K562 (cell line): ENCODE results near the gene BIN1. TPM values are rescaled to one million over a fixed set of nuclear protein-coding genes. Genes with fewer than 3 reads are reported as not detected.

Experiments used
- ATAC-seq: fragments of 200-7000 bp; cut with Tn5 transposase; 3 replicates; pipeline ENCODE4 v1.9.1; 2020; ENCODE audit warnings: moderate library complexity
- BruUV-seq: library from RNA; stranded (reverse); fragments of 400-500 nt; replicated peaks from 2 replicates; lab custom pipeline; 2021; lab: Mats Ljungman, UMichigan
- CTCF ChIA-PET: fragments of 300-600 bp; formaldehyde crosslinking; extraction: SDS; loops from one replicate; lab custom pipeline; 2021; ENCODE audit warnings: low intra/inter-chr PET ratio; lab: Yijun Ruan, JAX
- POLR2A ChIA-PET: fragments of 300-600, 350-650 bp; sonication (Branson Sonifier 250); formaldehyde crosslinking; extraction: SDS; loops from one replicate; lab custom pipeline; 2021; ENCODE audit warnings: antibody characterized with exemption, inconsistent platforms; lab: Yijun Ruan, JAX
- DNase-seq, 4 experiments: peaks; one replicate each; pipeline versions ENCODE4 v3.0.0 to v3.0.0-alpha.2; 2011 to 2018; ENCODE audit warnings: low spot score in 3 of 4, mixed read lengths in 3 of 4; ENCODE audit errors: extremely low read depth in 1 of 4
- FAIRE-seq: peaks from 2 replicates; lab custom pipeline; 2011; peaks lifted over from hg19 to GRCh38; lab: Jason Lieb, UNC
- H2AFZ ChIP-seq: 2 replicates; pipeline ENCODE4 v1.6.0; 2011; ENCODE audit warnings: low read depth, low read length, control low read depth, inconsistent platforms
- H3K27ac ChIP-seq: fragments of 200-600 bp; 3 replicates; pipeline ENCODE4 v1.8.0; 2011; ENCODE audit warnings: low read depth, mild to moderate bottlenecking, control low read depth, inconsistent platforms, low read length, moderate library complexity, mixed read lengths; ENCODE audit errors: extremely low read depth
- H3K27me3 ChIP-seq, 2 experiments: fragments of 300-600 bp in 1 of 2; 2 replicates in 1 of 2; 3 replicates in 1 of 2; pipeline versions ENCODE4 v1.6.0 to v1.8.0; 2011; ENCODE audit warnings: inconsistent platforms in 2 of 2, low read length in 2 of 2, mild to moderate bottlenecking in 1 of 2, mixed read lengths in 1 of 2, moderate library complexity in 1 of 2; ENCODE audit not compliant: control insufficient read depth in 2 of 2, insufficient read depth in 2 of 2
- H3K36me3 ChIP-seq: fragments of 300-600 bp; 3 replicates; pipeline ENCODE4 v1.8.0; 2011; ENCODE audit warnings: mild to moderate bottlenecking, low read length, inconsistent platforms; ENCODE audit not compliant: control insufficient read depth, insufficient read depth
- H3K4me1 ChIP-seq, 2 experiments: fragments of 200-600 bp in 1 of 2; replicated peaks in 1 of 2; 2 replicates in 1 of 2; 3 replicates in 1 of 2; pipeline versions ENCODE4 v1.5.1 to v1.8.0; 2011; ENCODE audit warnings: inconsistent platforms in 2 of 2, low read length in 2 of 2, mild to moderate bottlenecking in 1 of 2, mixed read lengths in 1 of 2, moderate library complexity in 1 of 2; ENCODE audit not compliant: control insufficient read depth in 2 of 2, insufficient read depth in 2 of 2
- H3K4me2 ChIP-seq: 2 replicates; pipeline ENCODE4 v1.6.1; 2011; ENCODE audit warnings: low read length, control low read depth, inconsistent platforms, mixed read lengths; ENCODE audit not compliant: insufficient read depth
- H3K4me3 ChIP-seq: fragments of 200-600 bp; sonication (generic), shearing (Covaris generic); 2 replicates; pipeline ENCODE4 v1.5.1; 2016; ENCODE audit warnings: control low read depth, inconsistent platforms
- H3K79me2 ChIP-seq: fragments of 200-600 bp; 3 replicates; pipeline ENCODE4 v1.8.0; 2011; ENCODE audit warnings: low read length, inconsistent platforms; ENCODE audit not compliant: control insufficient read depth, insufficient read depth
- H3K9ac ChIP-seq, 2 experiments: 2 replicates each; pipeline versions ENCODE4 v1.6.0 to v1.6.1; 2011; ENCODE audit warnings: low read depth in 2 of 2, low read length in 2 of 2, control low read depth in 1 of 2, inconsistent platforms in 1 of 2, mild to moderate bottlenecking in 1 of 2, mixed read lengths in 1 of 2; ENCODE audit not compliant: insufficient read depth in 1 of 2
- H3K9me1 ChIP-seq: one replicate; pipeline ENCODE4 v1.6.0; 2011; ENCODE audit warnings: inconsistent platforms, mild to moderate bottlenecking, low read length, moderate library complexity; ENCODE audit not compliant: control insufficient read depth, insufficient read depth
- H3K9me3 ChIP-seq: replicated peaks from 2 replicates; pipeline ENCODE4 v1.5.1; 2011; ENCODE audit warnings: low read depth, low read length, inconsistent platforms; ENCODE audit not compliant: control insufficient read depth, insufficient read depth
- H4K20me1 ChIP-seq: replicated peaks from 2 replicates; pipeline ENCODE4 v1.6.1; 2011; ENCODE audit warnings: low read length, inconsistent platforms, mixed read lengths; ENCODE audit not compliant: control insufficient read depth, insufficient read depth
- CXXC5 ChIP-seq: fragments of 250-450 bp; sonication (Bioruptor Pico); IDR thresholded peaks from 2 replicates; pipeline ENCODE4 v1.8.0; 2022; ENCODE audit warnings: inconsistent platforms, mild to moderate bottlenecking, moderate library complexity
- HNRNPK ChIP-seq: fragments of 200-400 bp; formaldehyde crosslinking; IDR thresholded peaks from one replicate; pipeline ENCODE4 v1.6.1; 2018; ENCODE audit warnings: mild to moderate bottlenecking, low read depth, low read length; ENCODE audit not compliant: poor library complexity, severe bottlenecking
- SIN3B ChIP-seq: fragments of 450-650 bp; IDR thresholded peaks from 2 replicates; pipeline ENCODE4 v1.6.1; 2017; ENCODE audit warnings: low read depth, mild to moderate bottlenecking, moderate library complexity
- SPI1 ChIP-seq: IDR thresholded peaks from 2 replicates; pipeline ENCODE4 v1.6.1; 2011; ENCODE audit warnings: low read depth, low read length, control low read depth, borderline replicate concordance
- ZNF3 ChIP-seq: fragments of 250-450 bp; sonication (Bioruptor Pico); IDR thresholded peaks from 2 replicates; pipeline ENCODE4 v1.5.0; 2021; ENCODE audit warnings: mild to moderate bottlenecking, moderate library complexity
- WGBS: fragments of 100-300 bp; shearing (Covaris generic); methylation state at CpG from one replicate; pipeline ENCODE4 v1.1.6; 2016; ENCODE audit warnings: low coverage, mixed read lengths; ENCODE audit not compliant: insufficient coverage; ENCODE audit errors: missing lambda C conversion rate; 5-methylcytosine and 5-hydroxymethylcytosine counted together
- in situ Hi-C: fragments of 300-500 bp; cut with MboI; formaldehyde crosslinking; loops from 4 replicates; pipeline ENCODE4 v1.15.0; 2018; ENCODE audit warnings: inconsistent platforms, mixed read lengths
- intact Hi-C: fragments of 100-400 bp; cut with micrococcal nuclease; formaldehyde crosslinking; loops from 2 replicates; pipeline ENCODE4 v1.14.2; 2022
- polyA plus RNA-seq, 8 experiments: library from polyadenylated mRNA; depleted of rRNA in 4 of 8; stranded (reverse) in 5 of 8; unstranded in 3 of 8; fragments of >200 nt; fragmentation: Nextera tagmentation in 2 of 8; fragmentation: Illumina TruSeq in 1 of 8; extraction: Ambion mirVana in 2 of 8; extraction: Trizol in 1 of 8; gene quantifications; 2 replicates each; pipeline versions ENCODE4 v1.2.1 to v1.2.3, GENCODE V29; 2011 to 2014; ENCODE audit warnings: inconsistent platforms in 1 of 8, missing spikeins in 1 of 8
- total RNA-seq, 7 experiments: library from RNA; depleted of rRNA in 6 of 7; stranded (reverse); fragments of >200 nt in 6 of 7; fragmentation: Illumina TruSeq in 2 of 7; extraction: Trizol in 2 of 7; gene quantifications; 2 replicates each; pipeline versions ENCODE4 v1.2.1 to v1.2.3, GENCODE V29; 2011 to 2021; ENCODE audit warnings: low replicate concordance in 1 of 7

BIN1 gene
- total and polyA plus RNA-seq, 9 of the 15 experiments (the other 6 are each of a cell fraction or from before 2014, with no cell fraction given): 0.04 to 2.8 (median 0.79) TPM; not detected in 1

GRCh38 chr2:127102521-127103242 lies 4.3 kb downstream of the BIN1 start:
- Histone ChIP-seq H3K4me3 (no peak overlapping the region), H3K4me2 (no peak overlapping the region), H3K27ac (no peak overlapping the region), H3K27me3 (peaks cover 18 to 79% of the 10 kb centered on the region in 2 experiments), H3K36me3 (no peaks in the 10 kb centered on the region), H4K20me1 (no peaks in the 10 kb centered on the region; the same call in 1 of the 2 replicates), H3K4me1 (peaks cover 0 to 24% of the 10 kb centered on the region in 2 experiments; a peak in 3 of 5 replicates), H2AFZ (no peak overlapping the region), H3K9ac (no peak overlapping the region), H3K79me2 (no peaks in the 10 kb centered on the region), H3K9me1 (no peaks in the 10 kb centered on the region), H3K9me3 (no peaks in the 10 kb centered on the region)
- ChIA-PET POLR2A (no interaction called here), CTCF (interaction anchor here (0.7 kb wide), 1 partner anchor 35 kb away, joined by 3 read pairs; no protein-coding TSS in a partner anchor)
- no peak for ATAC-seq
- TF ChIP-seq HNRNPK: no peak
- TF ChIP-seq SPI1: no peak
- no peak for TF ChIP-seq SIN3B
- no peak for TF ChIP-seq CXXC5
- no peak for TF ChIP-seq ZNF3 (CRISPR knock-in tag)
- FAIRE-seq: no peak
- BruUV-seq: no TSS peak
- in situ Hi-C loops (no loop called here), intact Hi-C loops (no loop called here)
- no peak for DNase-seq
- WGBS: 3% methylated on average over 4 of the region's 5 CpGs
